DND-41 (cell line): ENCODE data around the gene SULF2.

Source experiments
- ATAC-seq: fragments of 200-7000 bp; cut with Tn5 transposase; 3 replicates; pipeline ENCODE4 v1.9.1; 2021; ENCODE audit warnings: low read depth; ENCODE audit not compliant: insufficient read depth
- DNase-seq: peaks from one replicate; pipeline ENCODE4 v3.0.0-alpha.2; 2020
- H2AFZ ChIP-seq: 2 replicates; pipeline ENCODE4 v1.6.0; 2012; ENCODE audit warnings: low read depth, low read length
- H3K27ac ChIP-seq: 2 replicates; pipeline ENCODE4 v1.5.1; 2012; ENCODE audit warnings: low read length, inconsistent platforms
- H3K27me3 ChIP-seq: fragments of 200-600 bp; sonication (generic); 2 replicates; pipeline ENCODE4 v1.6.0; 2012; ENCODE audit warnings: low read length, mild to moderate bottlenecking, inconsistent platforms; ENCODE audit not compliant: insufficient read depth, poor library complexity
- H3K36me3 ChIP-seq: 2 replicates; pipeline ENCODE4 v1.5.1; 2012; ENCODE audit warnings: low read length, inconsistent platforms; ENCODE audit not compliant: insufficient read depth
- H3K4me1 ChIP-seq: 2 replicates; pipeline ENCODE4 v1.5.1; 2012; ENCODE audit warnings: mild to moderate bottlenecking, low read length; ENCODE audit not compliant: insufficient read depth
- H3K4me2 ChIP-seq: 2 replicates; pipeline ENCODE4 v1.6.0; 2012; ENCODE audit warnings: mild to moderate bottlenecking, moderate library complexity, low read length, inconsistent platforms; ENCODE audit not compliant: insufficient read depth
- H3K4me3 ChIP-seq, 2 experiments: fragments of 200-600 bp in 1 of 2; shearing (Covaris generic) in 1 of 2; 2 replicates each; pipeline ENCODE4 v1.5.1; 2012 to 2016; ENCODE audit warnings: inconsistent platforms in 2 of 2, low read length in 2 of 2, mild to moderate bottlenecking in 2 of 2, low read depth in 1 of 2, moderate library complexity in 1 of 2
- H3K79me2 ChIP-seq: 2 replicates; pipeline ENCODE4 v1.6.0; 2012; ENCODE audit warnings: low read length, inconsistent platforms; ENCODE audit not compliant: insufficient read depth
- H3K9ac ChIP-seq: 2 replicates; pipeline ENCODE4 v1.6.0; 2012; ENCODE audit warnings: low read depth, mild to moderate bottlenecking, inconsistent platforms, low read length, moderate library complexity
- H3K9me3 ChIP-seq: 2 replicates; pipeline ENCODE4 v1.5.1; 2012; ENCODE audit warnings: low read length, moderate library complexity, mild to moderate bottlenecking, inconsistent platforms; ENCODE audit not compliant: insufficient read depth, severe bottlenecking
- H4K20me1 ChIP-seq: 2 replicates; pipeline ENCODE4 v1.6.0; 2012; ENCODE audit warnings: low read length; ENCODE audit not compliant: insufficient read depth
- EZH2 ChIP-seq: IDR thresholded peaks from 3 replicates; pipeline ENCODE4 v1.6.1; 2012; ENCODE audit warnings: borderline replicate concordance, low read depth, mild to moderate bottlenecking, moderate library complexity, low read length, inconsistent platforms; ENCODE audit not compliant: severe bottlenecking
- TF ChIP-seq, protein P1 (sequence below): IDR thresholded peaks from 2 replicates; pipeline ENCODE4 v1.5.1; 2012; ENCODE audit warnings: borderline replicate concordance, low read length, moderate library complexity, mild to moderate bottlenecking; ENCODE audit not compliant: poor library complexity, severe bottlenecking; ENCODE audit errors: extremely low read depth

SULF2 gene

DNA sequence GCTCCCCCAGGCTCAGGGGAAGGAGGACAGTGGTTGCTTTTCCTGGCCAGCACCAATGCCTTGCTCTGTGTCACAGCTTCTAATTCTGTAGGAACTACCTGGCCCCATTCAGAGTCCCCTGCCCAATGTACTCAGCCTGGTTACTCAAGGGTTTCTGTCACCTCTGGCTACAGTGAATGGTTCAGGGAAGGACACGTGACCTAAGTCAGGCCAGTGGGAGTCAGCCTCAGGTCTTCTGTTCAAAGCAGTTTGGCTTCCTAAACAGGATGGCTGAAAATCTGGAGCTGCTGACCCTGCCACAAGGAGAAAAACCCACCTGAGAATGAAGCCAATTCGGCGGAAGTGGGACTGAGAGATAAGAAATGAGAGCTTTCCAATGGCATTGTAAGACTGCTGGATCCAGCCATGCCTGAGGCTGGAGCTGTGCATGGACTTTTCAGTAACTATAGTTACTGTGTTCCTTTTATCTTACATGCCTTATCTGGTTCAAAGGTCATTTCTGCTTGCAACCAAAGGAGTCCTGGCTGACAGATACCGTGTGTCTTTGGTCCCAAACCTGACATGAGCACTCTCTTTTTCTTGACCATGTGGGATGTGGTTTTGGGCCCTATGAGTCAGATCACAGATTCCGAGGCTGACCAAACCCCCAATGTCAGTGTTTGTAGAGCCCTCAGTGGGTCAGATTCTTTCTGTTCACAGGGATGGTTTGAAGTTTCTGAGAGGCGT, 104.3 kb downstream of the SULF2 start:
- Histone ChIP-seq H3K4me1 (no peaks in the 10 kb centered on the region), H3K36me3 (no peaks in the 10 kb centered on the region), H3K4me2 (no peak overlapping the region), H3K27me3 (no peaks in the 10 kb centered on the region), H3K79me2 (no peaks in the 10 kb centered on the region), H3K9me3 (no peaks in the 10 kb centered on the region), H3K27ac (no peak overlapping the region), H4K20me1 (no peaks in the 10 kb centered on the region; the same call in 1 of the 2 replicates), H3K9ac (no peak overlapping the region), H3K4me3 (no peak overlapping the region), H2AFZ (no peak overlapping the region)
- TF ChIP-seq, protein P1, sequence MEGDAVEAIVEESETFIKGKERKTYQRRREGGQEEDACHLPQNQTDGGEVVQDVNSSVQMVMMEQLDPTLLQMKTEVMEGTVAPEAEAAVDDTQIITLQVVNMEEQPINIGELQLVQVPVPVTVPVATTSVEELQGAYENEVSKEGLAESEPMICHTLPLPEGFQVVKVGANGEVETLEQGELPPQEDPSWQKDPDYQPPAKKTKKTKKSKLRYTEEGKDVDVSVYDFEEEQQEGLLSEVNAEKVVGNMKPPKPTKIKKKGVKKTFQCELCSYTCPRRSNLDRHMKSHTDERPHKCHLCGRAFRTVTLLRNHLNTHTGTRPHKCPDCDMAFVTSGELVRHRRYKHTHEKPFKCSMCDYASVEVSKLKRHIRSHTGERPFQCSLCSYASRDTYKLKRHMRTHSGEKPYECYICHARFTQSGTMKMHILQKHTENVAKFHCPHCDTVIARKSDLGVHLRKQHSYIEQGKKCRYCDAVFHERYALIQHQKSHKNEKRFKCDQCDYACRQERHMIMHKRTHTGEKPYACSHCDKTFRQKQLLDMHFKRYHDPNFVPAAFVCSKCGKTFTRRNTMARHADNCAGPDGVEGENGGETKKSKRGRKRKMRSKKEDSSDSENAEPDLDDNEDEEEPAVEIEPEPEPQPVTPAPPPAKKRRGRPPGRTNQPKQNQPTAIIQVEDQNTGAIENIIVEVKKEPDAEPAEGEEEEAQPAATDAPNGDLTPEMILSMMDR = no peak
- TF ChIP-seq EZH2 = no peak
- no peak for DNase-seq
- ATAC-seq = no peak

DNA sequence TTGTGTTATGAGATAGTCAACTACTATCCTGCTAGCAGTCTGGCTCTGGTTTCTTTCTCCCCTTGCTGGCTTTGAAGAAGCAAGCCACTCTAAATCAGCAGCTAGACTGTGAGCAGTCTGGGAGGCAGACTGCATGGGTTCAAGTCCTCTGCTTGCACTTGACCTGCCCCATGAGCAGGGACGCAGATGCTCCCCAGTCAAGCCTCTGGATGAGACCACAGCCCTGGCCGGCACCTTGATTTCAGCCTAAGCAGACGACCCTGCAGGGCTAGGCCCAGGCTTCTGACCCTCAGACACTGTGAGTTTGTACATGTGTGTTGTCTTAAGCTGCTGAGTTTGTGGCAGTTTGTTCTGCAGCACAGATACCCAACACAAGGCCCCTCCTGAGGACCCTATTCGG, 105.8 kb downstream of the SULF2 start:
- H3K4me3 ChIP-seq = no peak overlapping the region
- H3K4me2 ChIP-seq = no peak overlapping the region
- no peak for ATAC-seq
- H3K27me3 ChIP-seq = no peaks in the 10 kb centered on the region
- no peaks in the 10 kb centered on the region for H3K79me2 ChIP-seq
- no peaks in the 10 kb centered on the region for H3K9me3 ChIP-seq
- no peaks in the 10 kb centered on the region for H3K4me1 ChIP-seq
- H2AFZ ChIP-seq = no peak overlapping the region
- TF ChIP-seq EZH2 = no peak
- TF ChIP-seq, protein P1 = no peak
- H3K9ac ChIP-seq = no peak overlapping the region
- no peaks in the 10 kb centered on the region for H3K36me3 ChIP-seq
- DNase-seq = no peak
- H4K20me1 ChIP-seq = no peaks in the 10 kb centered on the region; the same call in 1 of the 2 replicates
- no peak overlapping the region for H3K27ac ChIP-seq

DNA sequence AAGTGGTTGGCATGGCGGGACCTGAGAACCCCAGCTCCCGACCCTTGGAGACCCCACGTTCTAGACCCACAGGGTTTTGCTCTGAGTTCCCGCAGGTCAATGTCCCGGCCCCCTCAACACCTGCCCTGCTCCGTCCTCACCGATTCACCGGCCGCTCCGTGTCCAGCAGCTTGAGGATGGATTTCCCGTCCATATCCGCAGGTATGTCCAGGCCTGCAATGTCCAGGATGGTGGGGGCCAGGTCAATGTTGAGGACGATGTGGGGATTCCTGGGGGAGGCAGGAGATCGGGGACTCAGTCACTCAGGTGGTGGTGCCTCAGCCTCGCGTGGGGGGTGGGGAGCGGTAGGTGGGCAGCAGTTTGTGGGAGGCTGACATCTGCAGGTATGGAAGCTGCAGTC, 106.7 kb downstream of the SULF2 start:
- DNase-seq (no peak), ATAC-seq (no peak)
- H3K4me3 ChIP-seq = no peak overlapping the region
- H3K4me2 ChIP-seq = no peak overlapping the region
- no peaks in the 10 kb centered on the region for H3K79me2 ChIP-seq
- no peak overlapping the region for H3K9ac ChIP-seq
- H2AFZ ChIP-seq = no peak overlapping the region
- H3K27me3 ChIP-seq = no peaks in the 10 kb centered on the region
- H3K4me1 ChIP-seq = no peaks in the 10 kb centered on the region
- no peaks in the 10 kb centered on the region for H3K9me3 ChIP-seq
- H3K27ac ChIP-seq = no peak overlapping the region
- no peaks in the 10 kb centered on the region for H3K36me3 ChIP-seq
- TF ChIP-seq, protein P1 = no peak
- TF ChIP-seq EZH2 = no peak
- no peaks in the 10 kb centered on the region; the same call in 1 of the 2 replicates for H4K20me1 ChIP-seq
